HepG2 (cell line): ENCODE results near the gene ABHD1. TPM values are rescaled to one million over a fixed set of nuclear protein-coding genes. Genes with fewer than 3 reads are reported as not detected.

Experiments used
- CENPBD1 ChIP-seq: sonication (generic); formaldehyde crosslinking; IDR thresholded peaks from 2 replicates; pipeline ENCODE4 v1.8.0; 2022; ENCODE audit warnings: missing genetic modification reagents, low read depth, mild to moderate bottlenecking, borderline replicate concordance
- HIC2 ChIP-seq: sonication (generic); formaldehyde crosslinking; IDR thresholded peaks from 2 replicates; pipeline ENCODE4 v1.9.0; 2022; ENCODE audit warnings: low read depth, missing genetic modification reagents
- ONECUT2 ChIP-seq: sonication (generic); formaldehyde crosslinking; IDR thresholded peaks from 2 replicates; pipeline ENCODE4 v1.4.0; 2020; ENCODE audit warnings: missing genetic modification reagents
- THAP7 ChIP-seq: sonication (generic); formaldehyde crosslinking; IDR thresholded peaks from 2 replicates; pipeline ENCODE4 v1.8.1; 2023; ENCODE audit warnings: mild to moderate bottlenecking, missing genetic modification reagents
- ZBTB7B ChIP-seq: sonication (generic); formaldehyde crosslinking; IDR thresholded peaks from 2 replicates; pipeline ENCODE4 v1.4.0; 2020; ENCODE audit warnings: missing genetic modification reagents
- ZBTB8A ChIP-seq: sonication (generic); formaldehyde crosslinking; IDR thresholded peaks from 2 replicates; pipeline ENCODE4 v1.4.0; 2020; ENCODE audit warnings: mild to moderate bottlenecking, low read depth, missing genetic modification reagents, borderline replicate concordance
- ZNF503 ChIP-seq: sonication (generic); formaldehyde crosslinking; IDR thresholded peaks from 2 replicates; pipeline ENCODE4 v1.4.0; 2020; ENCODE audit warnings: missing genetic modification reagents
- ZNF557 ChIP-seq: sonication (generic); formaldehyde crosslinking; IDR thresholded peaks from 2 replicates; pipeline ENCODE4 v1.4.0; 2020; ENCODE audit warnings: missing genetic modification reagents
- ZSCAN22 ChIP-seq: sonication (generic); formaldehyde crosslinking; IDR thresholded peaks from 2 replicates; pipeline ENCODE4 v1.4.0; 2020; ENCODE audit warnings: mild to moderate bottlenecking, missing genetic modification reagents
- ZXDC ChIP-seq: sonication (generic); formaldehyde crosslinking; IDR thresholded peaks from 2 replicates; pipeline ENCODE4 v1.5.0; 2020; ENCODE audit warnings: mild to moderate bottlenecking, missing genetic modification reagents
- polyA plus RNA-seq, 8 experiments: library from polyadenylated mRNA; depleted of rRNA in 3 of 8; stranded (reverse) in 7 of 8; unstranded in 1 of 8; fragments of >200 nt; fragmentation: Illumina TruSeq in 4 of 8; extraction: Trizol in 4 of 8; gene quantifications; 2 replicates each; pipeline versions ENCODE4 v1.2.1 to v1.2.3, GENCODE V29; 2011 to 2016; ENCODE audit warnings: low read depth in 4 of 8, missing spikeins in 1 of 8, mixed read lengths in 1 of 8; ENCODE audit not compliant: insufficient read depth in 1 of 8
- total RNA-seq, 5 experiments: library from RNA; depleted of rRNA; stranded (reverse); fragments of >200 nt; fragmentation: Illumina TruSeq; extraction: Trizol; gene quantifications; 2 replicates each; pipeline ENCODE4 v1.2.3, GENCODE V29; 2016; ENCODE audit warnings: low read depth in 1 of 5

Gene ABHD1
- total and polyA plus RNA-seq, 2 of the 13 experiments (the other 11 are each of a cell fraction or from before 2014, with no cell fraction given): 0.04 to 0.81 TPM

GRCh38 chr2:27095745-27096651, 27.6 kb upstream of the ABHD1 start (continued):
- TF ChIP-seq ZNF503 (CRISPR knock-in tag): no peak
- TF ChIP-seq HIC2: peak; percentile 93; the same call in 1 of the 2 replicates
- TF ChIP-seq ZNF557 (CRISPR knock-in tag): peak; percentile 78
- TF ChIP-seq ZBTB8A: no peak
- TF ChIP-seq ZXDC (CRISPR knock-in tag): peak; percentile 90; the same call in 1 of the 2 replicates
- TF ChIP-seq ZBTB7B (CRISPR knock-in tag): peak; percentile 76
- 0 out of 2 replicates have a peak, but pooled peaks have one; percentile 25 for TF ChIP-seq ONECUT2
- TF ChIP-seq CENPBD1 (CRISPR knock-in tag): no peak; the same call in 1 of the 2 replicates
- TF ChIP-seq ZSCAN22 (CRISPR knock-in tag): no peak
- no peak for TF ChIP-seq THAP7
